Esophagus muscularis mucosa (tissue), 4 donors: Measurements from ENCODE around the gene CLIP1. TPM values are rescaled to one million over a fixed set of nuclear protein-coding genes. Genes with fewer than 3 reads are reported as not detected.
A peak's percentile ranks its signal among the peaks of the same experiment; 100 is the strongest.

Source experiments
- DNase-seq: peaks from one replicate; pipeline ENCODE4 v3.0.0-alpha.2; 2017; ENCODE audit errors: extremely low spot score
- H3K27ac ChIP-seq, 4 donors: fragments of 200-600 bp; sonication (generic); replicated peaks in 1 of 4; 1 replicate in 3 of 4; 2 replicates in 1 of 4; pipeline ENCODE4 v1.5.1; 2016 to 2019; ENCODE audit warnings: mild to moderate bottlenecking in 1 of 4
- H3K27me3 ChIP-seq, 4 donors: fragments of 200-600 bp; sonication (generic); one replicate each; pipeline versions ENCODE4 v1.5.1 to v1.6.0; 2016 to 2019
- H3K36me3 ChIP-seq, 4 donors: fragments of 200-600 bp; sonication (generic); one replicate each; pipeline ENCODE4 v1.5.1; 2016 to 2019
- H3K4me1 ChIP-seq, 4 donors: fragments of 200-600 bp; sonication (generic); one replicate each; pipeline ENCODE4 v1.5.1; 2016 to 2019
- H3K4me3 ChIP-seq, 4 donors: fragments of 200-600 bp; sonication (generic); 1 replicate in 2 of 4; 2 replicates in 2 of 4; pipeline ENCODE4 v1.5.1; 2016 to 2019; ENCODE audit warnings: mild to moderate bottlenecking in 4 of 4, moderate library complexity in 1 of 4
- H3K9me3 ChIP-seq, 4 donors: fragments of 200-600 bp; sonication (generic); 1 replicate in 3 of 4; 2 replicates in 1 of 4; pipeline ENCODE4 v1.5.1; 2016 to 2019
- EP300 ChIP-seq: sonication (generic); formaldehyde crosslinking; IDR thresholded peaks from one replicate; pipeline ENCODE4 v1.6.1; 2017; ENCODE audit warnings: antibody characterized with exemption
- POLR2A ChIP-seq: fragments of 450-650 bp; IDR thresholded peaks from one replicate; pipeline ENCODE4 v1.6.1; 2017; ENCODE audit warnings: antibody characterized with exemption, moderate library complexity, mild to moderate bottlenecking, low read depth
- POLR2AphosphoS5 ChIP-seq, 2 donors: sonication (generic); formaldehyde crosslinking; IDR thresholded peaks; one replicate each; pipeline ENCODE4 v1.6.1; 2017; ENCODE audit warnings: antibody characterized with exemption in 2 of 2
- WGBS: methylation state at CpG from one replicate; pipeline ENCODE4 v1.1.5; 2018; 5-methylcytosine and 5-hydroxymethylcytosine counted together
- intact Hi-C: fragments of 100-400 bp; cut with DNase I; formaldehyde crosslinking; loops from one replicate; pipeline ENCODE4 v1.15.1; 2023
- total RNA-seq, 4 donors: library from RNA; depleted of rRNA; stranded (reverse); fragments of >200 nt; gene quantifications; one replicate each; pipeline versions ENCODE4 v1.1.0 to v1.2.1, GENCODE V29; 2016
- TF ChIP-seq, protein P1 (sequence below), 3 experiments: fragments of 200-600 bp in 2 of 3; fragments of 450-650 bp in 1 of 3; sonication (generic) in 2 of 3; IDR thresholded peaks; one replicate each; pipeline ENCODE4 v1.5.1; 2017 to 2019; ENCODE audit warnings: antibody characterized with exemption in 3 of 3, mild to moderate bottlenecking in 2 of 3, moderate library complexity in 1 of 3

The CLIP1 gene
- total RNA-seq, 4 donors from 2014 or later: 234 to 263 (median 250) TPM

DNA sequence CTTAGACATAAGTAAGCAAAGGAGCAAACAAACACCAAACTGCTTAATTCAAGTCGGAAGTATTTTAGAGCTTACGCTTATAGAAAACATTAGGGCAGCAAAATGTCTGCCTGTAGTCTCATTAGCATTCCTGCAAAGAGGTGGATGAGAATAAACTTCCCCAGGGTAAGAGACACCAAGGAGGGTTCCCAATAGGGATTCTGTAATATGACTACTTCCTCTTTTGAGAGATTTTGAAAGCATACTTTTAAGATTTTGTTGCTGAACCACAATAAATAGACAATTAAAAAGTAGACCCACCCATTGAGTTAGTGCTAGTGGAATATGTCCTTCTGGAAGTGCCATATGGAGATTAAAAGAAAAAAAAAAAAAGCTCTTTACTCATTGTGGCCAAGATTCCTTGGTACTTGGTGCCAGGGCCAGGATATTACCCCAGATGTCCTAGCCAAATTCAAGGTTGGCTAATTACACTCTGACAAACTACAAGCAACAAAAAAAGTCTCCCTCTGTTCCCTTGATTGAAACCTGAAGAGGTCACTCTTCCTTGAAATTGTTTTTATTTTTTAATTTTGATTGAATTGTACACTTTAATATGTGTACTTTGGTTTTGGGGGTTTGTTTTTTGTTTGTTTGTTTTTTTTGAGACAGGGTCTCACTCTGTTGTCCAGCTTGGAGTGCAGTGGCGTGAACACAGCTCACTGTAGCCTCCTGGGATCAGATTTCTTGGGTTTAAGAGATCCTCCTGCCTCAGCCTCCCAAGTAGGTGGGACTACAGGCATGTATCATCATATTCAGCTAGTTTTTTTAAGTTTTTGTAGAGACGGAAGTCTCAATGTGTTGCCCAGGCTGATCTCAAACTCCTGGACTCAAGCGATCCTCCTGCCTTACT is 8.7 kb downstream of the CLIP1 start:
- TF ChIP-seq POLR2AphosphoS5 (IDR thresholded peaks at IDR 0.05) (no peak), POLR2A (no peak), EP300 (no peak)
- TF ChIP-seq, protein P1, sequence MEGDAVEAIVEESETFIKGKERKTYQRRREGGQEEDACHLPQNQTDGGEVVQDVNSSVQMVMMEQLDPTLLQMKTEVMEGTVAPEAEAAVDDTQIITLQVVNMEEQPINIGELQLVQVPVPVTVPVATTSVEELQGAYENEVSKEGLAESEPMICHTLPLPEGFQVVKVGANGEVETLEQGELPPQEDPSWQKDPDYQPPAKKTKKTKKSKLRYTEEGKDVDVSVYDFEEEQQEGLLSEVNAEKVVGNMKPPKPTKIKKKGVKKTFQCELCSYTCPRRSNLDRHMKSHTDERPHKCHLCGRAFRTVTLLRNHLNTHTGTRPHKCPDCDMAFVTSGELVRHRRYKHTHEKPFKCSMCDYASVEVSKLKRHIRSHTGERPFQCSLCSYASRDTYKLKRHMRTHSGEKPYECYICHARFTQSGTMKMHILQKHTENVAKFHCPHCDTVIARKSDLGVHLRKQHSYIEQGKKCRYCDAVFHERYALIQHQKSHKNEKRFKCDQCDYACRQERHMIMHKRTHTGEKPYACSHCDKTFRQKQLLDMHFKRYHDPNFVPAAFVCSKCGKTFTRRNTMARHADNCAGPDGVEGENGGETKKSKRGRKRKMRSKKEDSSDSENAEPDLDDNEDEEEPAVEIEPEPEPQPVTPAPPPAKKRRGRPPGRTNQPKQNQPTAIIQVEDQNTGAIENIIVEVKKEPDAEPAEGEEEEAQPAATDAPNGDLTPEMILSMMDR (IDR thresholded peaks at IDR 0.05): no peak
- H3K9me3 ChIP-seq: no peaks in the 10 kb centered on the region
- H3K27me3 ChIP-seq: no peaks in the 10 kb centered on the region
- H3K27ac ChIP-seq: peak overlapping the region; percentile 45 to 67 (median 63)
- H3K4me3 ChIP-seq: no peak overlapping the region
- DNase-seq: no peak
- H3K4me1 ChIP-seq: peaks cover 18 to 90% (median 79%) of the 10 kb centered on the region in 4 donors
- intact Hi-C loops: no loop called here
- H3K36me3 ChIP-seq: peaks cover 0 to 14% (median 5%) of the 10 kb centered on the region in 4 donors
- 62% methylated on average over 5 of the region's 5 CpGs for WGBS

- peaks cover 18 to 88% (median 77%) of the 10 kb centered on the region in 4 donors for H3K4me1 ChIP-seq
- WGBS: 62% methylated on average over 4 of the region's 4 CpGs
Observed at GRCh38 chr12:122412851-122413433, 9.5 kb downstream of the CLIP1 start.

DNA sequence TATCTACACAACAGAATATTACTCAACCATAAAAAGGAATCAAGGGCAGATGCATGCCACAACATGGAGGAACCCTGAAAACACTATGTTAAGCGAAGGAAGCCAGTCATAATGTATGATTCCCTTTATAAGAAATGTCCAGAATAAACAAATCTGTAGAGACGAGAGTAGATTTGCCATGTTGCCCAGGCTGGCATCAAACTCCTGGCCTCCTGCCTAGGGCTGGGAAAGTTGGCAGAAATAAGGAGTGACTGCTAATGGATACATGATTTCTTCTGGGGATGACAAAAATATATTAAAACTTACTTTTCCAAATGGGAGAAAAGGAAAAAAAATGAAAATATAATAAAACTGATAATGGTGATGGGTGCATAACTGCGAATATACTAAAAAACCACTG is 10.9 kb downstream of the CLIP1 start:
- 72% methylated on average over 3 of the region's 3 CpGs for WGBS
- Histone ChIP-seq H3K27ac (peak overlapping the region; percentile 33 to 67 (median 41)), H3K4me1 (peaks cover 23 to 89% (median 77%) of the 10 kb centered on the region in 4 donors), H3K27me3 (no peaks in the 10 kb centered on the region), H3K36me3 (peaks cover 0 to 10% (median under 1%) of the 10 kb centered on the region in 4 donors), H3K9me3 (no peaks in the 10 kb centered on the region), H3K4me3 (no peak overlapping the region)
- TF ChIP-seq, protein P1 (IDR thresholded peaks at IDR 0.05): no peak
- TF ChIP-seq POLR2AphosphoS5 (IDR thresholded peaks at IDR 0.05) (no peak), EP300 (no peak), POLR2A (no peak)
- intact Hi-C loops: no loop called here
- DNase-seq: no peak

More at GRCh38 chr12:122412851-122413433, 9.5 kb downstream of the CLIP1 start:
- Histone ChIP-seq H3K27ac (peak overlapping the region; percentile 45 to 67 (median 63)), H3K27me3 (no peaks in the 10 kb centered on the region), H3K4me3 (no peak overlapping the region), H3K9me3 (no peaks in the 10 kb centered on the region), H3K36me3 (peaks cover 0 to 14% (median 5%) of the 10 kb centered on the region in 4 donors)
- DNase-seq: no peak
- intact Hi-C loops: no loop called here
- TF ChIP-seq POLR2AphosphoS5 (IDR thresholded peaks at IDR 0.05) (no peak), POLR2A (no peak), EP300 (no peak)
- TF ChIP-seq, protein P1 (IDR thresholded peaks at IDR 0.05): no peak

GRCh38 chr12:122407208-122407607 is 15.3 kb downstream of the CLIP1 start:
- 87% methylated on average over 3 of the region's 3 CpGs for WGBS
- H3K27ac ChIP-seq: peak overlapping the region; percentile 71 to 92 (median 78)
- TF ChIP-seq POLR2AphosphoS5 (IDR thresholded peaks at IDR 0.05): no peak

GRCh38 chr12:122406701-122407164 is 15.7 kb downstream of the CLIP1 start:
- no peak for DNase-seq
- peak overlapping the region; percentile 71 to 92 (median 78) for H3K27ac ChIP-seq
- no peak for TF ChIP-seq EP300
- TF ChIP-seq POLR2AphosphoS5 (IDR thresholded peaks at IDR 0.05): no peak
- no peak for TF ChIP-seq POLR2A
- TF ChIP-seq, protein P1 (IDR thresholded peaks at IDR 0.05): no peak
- WGBS: 42% methylated on average over 3 of the region's 3 CpGs
- H3K4me3 ChIP-seq: no peak overlapping the region
- peaks cover 0 to 4% (median 0%) of the 10 kb centered on the region in 4 donors for H3K36me3 ChIP-seq
- intact Hi-C loops: no loop called here
- H3K9me3 ChIP-seq: no peaks in the 10 kb centered on the region
- H3K4me1 ChIP-seq: peaks cover 17 to 92% (median 80%) of the 10 kb centered on the region in 4 donors
- no peaks in the 10 kb centered on the region for H3K27me3 ChIP-seq

More at GRCh38 chr12:122407208-122407607, 15.3 kb downstream of the CLIP1 start:
- intact Hi-C loops: no loop called here
- Histone ChIP-seq H3K36me3 (peaks cover 0 to 4% (median 0%) of the 10 kb centered on the region in 4 donors), H3K4me1 (peaks cover 19 to 92% (median 82%) of the 10 kb centered on the region in 4 donors), H3K27me3 (no peaks in the 10 kb centered on the region), H3K4me3 (no peak overlapping the region), H3K9me3 (no peaks in the 10 kb centered on the region)
- DNase-seq: no peak
